SK-N-SH (cell line): ENCODE data around the gene MICAL2. TPM values are rescaled to one million over a fixed set of nuclear protein-coding genes. Genes with fewer than 3 reads are reported as not detected.

ENCODE experiments used
- CTCF ChIA-PET: fragments of 300-600, 350-600 bp; formaldehyde crosslinking; extraction: SDS; loops from one replicate; lab custom pipeline; 2021; lab: Yijun Ruan, JAX
- POLR2A ChIA-PET: fragments of 350-600 bp; sonication (Branson Sonifier 250); formaldehyde crosslinking; extraction: SDS; loops from one replicate; lab custom pipeline; 2020; ENCODE audit warnings: antibody characterized with exemption, inconsistent platforms; lab: Yijun Ruan, JAX
- DNase-seq: peaks from one replicate; pipeline ENCODE4 v3.0.0; 2012
- H2AFZ ChIP-seq: fragments of 200-600 bp; sonication (generic); 2 replicates; pipeline ENCODE4 v1.8.1; 2016; ENCODE audit warnings: antibody characterized with exemption, mild to moderate bottlenecking, low read depth
- H3F3A ChIP-seq: fragments of 200-600 bp; sonication (generic); replicated peaks from 2 replicates; pipeline ENCODE3; 2016; ENCODE audit warnings: antibody characterized with exemption, mild to moderate bottlenecking; ENCODE audit not compliant: insufficient read depth
- H3K27ac ChIP-seq, 2 experiments: fragments of 200-500 bp in 1 of 2; fragments of 200-600 bp in 1 of 2; sonication (Bioruptor generic) in 1 of 2; sonication (generic), shearing (Covaris generic) in 1 of 2; 2 replicates each; pipeline versions ENCODE4 v1.5.1 to v1.6.1; 2014 to 2016; ENCODE audit warnings: low read depth in 2 of 2, inconsistent platforms in 1 of 2, low read length in 1 of 2, mild to moderate bottlenecking in 1 of 2, mixed read lengths in 1 of 2
- H3K27me3 ChIP-seq: fragments of 200-600 bp; sonication (generic), shearing (Covaris generic); 2 replicates; pipeline ENCODE4 v1.6.1; 2016; ENCODE audit warnings: mixed run types; ENCODE audit not compliant: insufficient read depth
- H3K36me3 ChIP-seq, 2 experiments: fragments of 200-500 bp in 1 of 2; fragments of 200-600 bp in 1 of 2; sonication (Bioruptor generic) in 1 of 2; sonication (generic) in 1 of 2; replicated peaks in 1 of 2; 2 replicates each; pipeline versions ENCODE3 to v1.5.1; 2014 to 2016; ENCODE audit warnings: low read length in 1 of 2, mild to moderate bottlenecking in 1 of 2; ENCODE audit not compliant: insufficient read depth in 2 of 2, control insufficient read depth in 1 of 2
- H3K4me1 ChIP-seq, 2 experiments: fragments of 200-500 bp in 1 of 2; fragments of 200-600 bp in 1 of 2; sonication (Bioruptor generic) in 1 of 2; sonication (generic), shearing (Covaris generic) in 1 of 2; 2 replicates each; pipeline versions ENCODE4 v1.5.1 to v1.6.1; 2014 to 2016; ENCODE audit warnings: low read depth in 1 of 2, low read length in 1 of 2, mixed run types in 1 of 2; ENCODE audit not compliant: insufficient read depth in 2 of 2, control insufficient read depth in 1 of 2
- H3K4me2 ChIP-seq: fragments of 200-600 bp; sonication (generic), shearing (Covaris generic); 2 replicates; pipeline ENCODE4 v1.6.1; 2017; ENCODE audit warnings: mixed run types
- H3K4me3 ChIP-seq, 2 experiments: fragments of 200-500 bp in 1 of 2; fragments of 200-600 bp in 1 of 2; sonication (Bioruptor generic) in 1 of 2; sonication (generic), shearing (Covaris generic) in 1 of 2; 2 replicates each; pipeline versions ENCODE4 v1.5.1 to v1.8.1; 2014 to 2016; ENCODE audit warnings: low read depth in 2 of 2, inconsistent platforms in 1 of 2, low read length in 1 of 2, mild to moderate bottlenecking in 1 of 2, mixed read lengths in 1 of 2, moderate library complexity in 1 of 2
- H3K79me2 ChIP-seq: fragments of 200-600 bp; sonication (generic); 2 replicates; pipeline ENCODE4 v1.8.1; 2017; ENCODE audit warnings: mild to moderate bottlenecking; ENCODE audit not compliant: insufficient read depth
- H3K9ac ChIP-seq: fragments of 200-600 bp; sonication (generic); 2 replicates; pipeline ENCODE4 v1.6.1; 2017; ENCODE audit warnings: mixed run types
- H3K9me2 ChIP-seq: fragments of 200-600 bp; sonication (generic); 2 replicates; pipeline ENCODE4 v1.6.1; 2017; ENCODE audit warnings: mixed run types
- H3K9me3 ChIP-seq: fragments of 200-600 bp; sonication (generic); 2 replicates; pipeline ENCODE4 v1.6.1; 2017; ENCODE audit warnings: mixed run types, mild to moderate bottlenecking, moderate library complexity
- H4K20me1 ChIP-seq: fragments of 200-600 bp; sonication (generic); 2 replicates; pipeline ENCODE4 v1.6.1; 2017; ENCODE audit warnings: mild to moderate bottlenecking, mixed run types; ENCODE audit not compliant: insufficient read depth
- ELF1 ChIP-seq: IDR thresholded peaks from 2 replicates; pipeline ENCODE4 v1.4.0; 2012
- EP300 ChIP-seq, 2 experiments: IDR thresholded peaks; 2 replicates each; pipeline versions ENCODE4 v1.4.0 to v1.6.1; 2012; ENCODE audit warnings: borderline replicate concordance in 1 of 2, low read depth in 1 of 2, low read length in 1 of 2
- FOSL2 ChIP-seq: IDR thresholded peaks from 2 replicates; pipeline ENCODE4 v1.4.0; 2012; ENCODE audit warnings: low read depth, mild to moderate bottlenecking, moderate library complexity, borderline replicate concordance
- GABPA ChIP-seq: IDR thresholded peaks from 2 replicates; pipeline ENCODE4 v1.4.0; 2012; ENCODE audit warnings: low read depth, mild to moderate bottlenecking
- GATA2 ChIP-seq: sonication (generic); formaldehyde crosslinking; IDR thresholded peaks from 2 replicates; pipeline ENCODE4 v1.5.0; 2020; ENCODE audit warnings: mild to moderate bottlenecking, missing genetic modification reagents
- IRF3 ChIP-seq: fragments of 150-350 bp; IDR thresholded peaks from 2 replicates; pipeline ENCODE4 v1.6.1; 2016; ENCODE audit warnings: mild to moderate bottlenecking, low read depth, low read length
- JUND ChIP-seq: IDR thresholded peaks from 2 replicates; pipeline ENCODE4 v1.4.0; 2012
- MAX ChIP-seq: IDR thresholded peaks from 2 replicates; pipeline ENCODE4 v1.4.0; 2012; ENCODE audit warnings: low read depth
- NFIC ChIP-seq: IDR thresholded peaks from 2 replicates; pipeline ENCODE4 v1.4.0; 2012; ENCODE audit warnings: borderline replicate concordance
- POLR2AphosphoS5 ChIP-seq: IDR thresholded peaks from 2 replicates; pipeline ENCODE4 v1.6.1; 2012; ENCODE audit warnings: low read depth, low read length
- RCOR1 ChIP-seq: fragments of 150-350 bp; IDR thresholded peaks from 2 replicates; pipeline ENCODE4 v1.6.1; 2017; ENCODE audit warnings: antibody characterized with exemption, low read length
- SMC3 ChIP-seq: IDR thresholded peaks from 2 replicates; pipeline ENCODE4 v1.6.1; 2012; ENCODE audit warnings: low read depth, low read length, improper control_type of control experiment
- TEAD4 ChIP-seq: IDR thresholded peaks from 2 replicates; pipeline ENCODE4 v1.4.0; 2012; ENCODE audit warnings: mild to moderate bottlenecking, borderline replicate concordance; ENCODE audit not compliant: insufficient read depth
- USF1 ChIP-seq: IDR thresholded peaks from 2 replicates; pipeline ENCODE4 v1.4.0; 2012; ENCODE audit warnings: low read depth, borderline replicate concordance
- USF2 ChIP-seq: fragments of 150-350 bp; IDR thresholded peaks from 2 replicates; pipeline ENCODE4 v1.6.1; 2017; ENCODE audit warnings: antibody characterized with exemption, low read length, low read depth, borderline replicate concordance
- YY1 ChIP-seq: IDR thresholded peaks from 2 replicates; pipeline ENCODE4 v1.4.0; 2012; ENCODE audit warnings: low read depth, mild to moderate bottlenecking
- ZBTB33 ChIP-seq: IDR thresholded peaks from 2 replicates; pipeline ENCODE4 v1.4.0; 2012; ENCODE audit warnings: low read depth, borderline replicate concordance
- WGBS: methylation state at CpG from one replicate; pipeline ENCODE4 v1.1.6; 2017; ENCODE audit warnings: low lambda C conversion rate; 5-methylcytosine and 5-hydroxymethylcytosine counted together
- polyA plus RNA-seq, 3 experiments: library from polyadenylated mRNA; depleted of rRNA; stranded (reverse); fragments of >200 nt; gene quantifications; 2 replicates each; pipeline ENCODE4 v1.2.3, GENCODE V29; 2012
- TF ChIP-seq, protein P1 (sequence below): fragments of 200-600 bp; sonication (generic); IDR thresholded peaks from 2 replicates; pipeline ENCODE4 v1.6.1; 2017; ENCODE audit warnings: antibody characterized with exemption, mild to moderate bottlenecking, moderate library complexity
- TF ChIP-seq, protein P2 (sequence below): IDR thresholded peaks from 2 replicates; pipeline ENCODE4; 2012

MICAL2 gene
- polyA plus RNA-seq, 1 of the 3 experiments (the other 2 are of a cell fraction): 54.6 TPM

- peak; percentile 60 for TF ChIP-seq POLR2AphosphoS5
- peak; percentile 70 for TF ChIP-seq JUND
- TF ChIP-seq RCOR1: no peak
- TF ChIP-seq TEAD4: peak; percentile 77
- TF ChIP-seq YY1: no peak
- TF ChIP-seq GATA2 (CRISPR knock-in tag): no peak
- peak in 1 of 2 experiments; percentile 92; a peak in 2 of 4 replicates for TF ChIP-seq EP300 (IDR thresholded peaks at IDR 0.05; ENCODE audit: borderline replicate concordance in 1 of 2, low read depth in 1 of 2, low read length in 1 of 2)
- TF ChIP-seq, protein P1, sequence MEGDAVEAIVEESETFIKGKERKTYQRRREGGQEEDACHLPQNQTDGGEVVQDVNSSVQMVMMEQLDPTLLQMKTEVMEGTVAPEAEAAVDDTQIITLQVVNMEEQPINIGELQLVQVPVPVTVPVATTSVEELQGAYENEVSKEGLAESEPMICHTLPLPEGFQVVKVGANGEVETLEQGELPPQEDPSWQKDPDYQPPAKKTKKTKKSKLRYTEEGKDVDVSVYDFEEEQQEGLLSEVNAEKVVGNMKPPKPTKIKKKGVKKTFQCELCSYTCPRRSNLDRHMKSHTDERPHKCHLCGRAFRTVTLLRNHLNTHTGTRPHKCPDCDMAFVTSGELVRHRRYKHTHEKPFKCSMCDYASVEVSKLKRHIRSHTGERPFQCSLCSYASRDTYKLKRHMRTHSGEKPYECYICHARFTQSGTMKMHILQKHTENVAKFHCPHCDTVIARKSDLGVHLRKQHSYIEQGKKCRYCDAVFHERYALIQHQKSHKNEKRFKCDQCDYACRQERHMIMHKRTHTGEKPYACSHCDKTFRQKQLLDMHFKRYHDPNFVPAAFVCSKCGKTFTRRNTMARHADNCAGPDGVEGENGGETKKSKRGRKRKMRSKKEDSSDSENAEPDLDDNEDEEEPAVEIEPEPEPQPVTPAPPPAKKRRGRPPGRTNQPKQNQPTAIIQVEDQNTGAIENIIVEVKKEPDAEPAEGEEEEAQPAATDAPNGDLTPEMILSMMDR: no peak
- TF ChIP-seq ELF1: no peak
These were observed 174.7 kb downstream of the MICAL2 start (continued) for GRCh38 chr11:12285106-12285505.

DNA sequence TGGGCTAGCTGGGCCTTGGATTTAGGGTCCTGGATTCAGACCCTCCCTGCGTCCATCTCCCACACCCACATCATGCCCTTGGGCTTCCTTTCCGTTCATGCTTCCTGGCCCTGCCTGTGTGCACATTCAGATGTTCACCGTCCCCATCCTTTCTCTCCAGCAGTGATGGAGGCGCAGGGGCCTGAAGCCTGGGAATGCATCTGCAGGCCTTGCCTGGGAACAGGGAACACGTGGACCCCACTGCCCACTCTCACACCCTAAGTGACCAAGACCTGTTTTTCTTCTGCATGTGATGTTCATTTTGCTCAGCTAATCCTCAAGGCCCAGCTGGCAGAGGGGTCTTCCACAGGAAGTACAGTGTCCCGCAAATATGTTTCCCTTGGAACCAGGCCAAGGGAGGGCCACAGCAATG, 175.4 kb downstream of the MICAL2 start:
- ChIA-PET POLR2A (interaction anchor here (0.5 kb wide), 1 partner anchor 537 kb away, joined by 3 read pairs; no protein-coding TSS in a partner anchor), CTCF (interaction anchor here (1.4 to 19.2 kb wide), 8 partner anchors 10 to 605 kb away, joined by 3 to 488 read pairs (median 57); no protein-coding TSS in a partner anchor)
- Histone ChIP-seq H3K4me1 (peaks cover 27 to 47% of the 10 kb centered on the region in 2 experiments), H3K9me2 (no peaks in the 10 kb centered on the region), H3K36me3 (no peaks in the 10 kb centered on the region), H3K27ac (peak overlapping the region; percentile 47 to 100), H3K4me2 (peak overlapping the region; percentile 96), H3K4me3 (0 out of 4 replicates have a peak overlapping the region, but pooled peaks of 1 of the 2 experiments have one; percentile 63), H3K9ac (peak overlapping the region; percentile 99), H3F3A (peaks cover 71% of the 10 kb centered on the region), H3K27me3 (no peaks in the 10 kb centered on the region), H2AFZ (no peak overlapping the region), H4K20me1 (no peaks in the 10 kb centered on the region), H3K9me3 (no peaks in the 10 kb centered on the region), H3K79me2 (peaks cover 38% of the 10 kb centered on the region)
- DNase-seq: peak; percentile 11
- WGBS: 53% methylated on average over 6 of the region's 6 CpGs
- no peak for TF ChIP-seq YY1
- TF ChIP-seq SMC3: no peak
- TF ChIP-seq USF1: no peak
- TF ChIP-seq, protein P1: no peak
- TF ChIP-seq POLR2AphosphoS5: no peak
- peak; percentile 51 for TF ChIP-seq MAX
- TF ChIP-seq TEAD4: no peak
- no peak for TF ChIP-seq ZBTB33
- TF ChIP-seq GABPA: no peak
- TF ChIP-seq EP300 (IDR thresholded peaks at IDR 0.05; ENCODE audit: borderline replicate concordance in 1 of 2, low read depth in 1 of 2, low read length in 1 of 2): no peak
- TF ChIP-seq FOSL2: no peak
- no peak for TF ChIP-seq USF2
- TF ChIP-seq, protein P2, sequence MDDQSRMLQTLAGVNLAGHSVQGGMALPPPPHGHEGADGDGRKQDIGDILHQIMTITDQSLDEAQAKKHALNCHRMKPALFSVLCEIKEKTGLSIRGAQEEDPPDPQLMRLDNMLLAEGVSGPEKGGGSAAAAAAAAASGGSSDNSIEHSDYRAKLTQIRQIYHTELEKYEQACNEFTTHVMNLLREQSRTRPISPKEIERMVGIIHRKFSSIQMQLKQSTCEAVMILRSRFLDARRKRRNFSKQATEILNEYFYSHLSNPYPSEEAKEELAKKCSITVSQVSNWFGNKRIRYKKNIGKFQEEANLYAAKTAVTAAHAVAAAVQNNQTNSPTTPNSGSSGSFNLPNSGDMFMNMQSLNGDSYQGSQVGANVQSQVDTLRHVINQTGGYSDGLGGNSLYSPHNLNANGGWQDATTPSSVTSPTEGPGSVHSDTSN: no peak; the same call in 1 of the 2 replicates
- TF ChIP-seq IRF3: no peak
- peak; percentile 72 for TF ChIP-seq NFIC
